IMR-90 (cell line): Measurements from ENCODE around the gene HPS4. TPM values are rescaled to one million over a fixed set of nuclear protein-coding genes. Genes with fewer than 3 reads are reported as not detected.

ENCODE experiments used
- ATAC-seq: fragments of 200-7000 bp; cut with Tn5 transposase; 2 replicates; pipeline ENCODE4 v1.9.1; 2020; ENCODE audit warnings: low read depth, mild to moderate bottlenecking, moderate library complexity
- BruUV-seq: library from RNA; stranded (reverse); fragments of 400-500 nt; replicated peaks from 2 replicates; lab custom pipeline; 2021; lab: Mats Ljungman, UMichigan
- CTCF ChIA-PET: fragments of 300-600 bp; formaldehyde crosslinking; extraction: SDS; loops from one replicate; lab custom pipeline; 2021; ENCODE audit warnings: antibody characterized with exemption; lab: Yijun Ruan, JAX
- POLR2A ChIA-PET: fragments of 300-600 bp; sonication (Branson Sonifier 250); formaldehyde crosslinking; loops from one replicate; lab custom pipeline; 2022; ENCODE audit warnings: antibody characterized with exemption; ENCODE audit not compliant: unreplicated experiment; lab: Charles Lee
- DNase-seq: peaks from one replicate; pipeline ENCODE4 v3.0.0; 2013
- H2AFZ ChIP-seq: replicated peaks from 2 replicates; pipeline ENCODE3; 2013; ENCODE audit warnings: low read length, mild to moderate bottlenecking; ENCODE audit not compliant: poor library complexity
- H2AK5ac ChIP-seq: 2 replicates; pipeline ENCODE4 v1.6.1; 2013; ENCODE audit warnings: low read depth, low read length, inconsistent platforms
- H2AK9ac ChIP-seq: replicated peaks from 2 replicates; pipeline ENCODE3; 2013; ENCODE audit warnings: mild to moderate bottlenecking, low read depth, low read length, moderate library complexity; ENCODE audit not compliant: poor library complexity
- H2BK120ac ChIP-seq: 2 replicates; pipeline ENCODE4 v1.6.1; 2013; ENCODE audit warnings: low read depth, low read length, inconsistent platforms
- H2BK15ac ChIP-seq: 3 replicates; pipeline ENCODE4 v1.6.1; 2013; ENCODE audit warnings: low read depth, low read length, inconsistent platforms
- H2BK20ac ChIP-seq: 2 replicates; pipeline ENCODE4 v1.6.1; 2013; ENCODE audit warnings: low read depth, mild to moderate bottlenecking, inconsistent platforms, low read length, moderate library complexity
- H2BK5ac ChIP-seq: 2 replicates; pipeline ENCODE4 v1.6.1; 2013; ENCODE audit warnings: mild to moderate bottlenecking, low read depth, low read length, inconsistent platforms; ENCODE audit not compliant: poor library complexity, severe bottlenecking
- H3K14ac ChIP-seq: replicated peaks from 2 replicates; pipeline ENCODE4 v1.6.1; 2013; ENCODE audit warnings: low read depth, low read length, inconsistent platforms
- H3K18ac ChIP-seq: 2 replicates; pipeline ENCODE4 v1.6.1; 2013; ENCODE audit warnings: low read depth, low read length, control low read depth
- H3K23ac ChIP-seq: 2 replicates; pipeline ENCODE4 v1.6.1; 2013; ENCODE audit warnings: low read depth, low read length, inconsistent platforms
- H3K27ac ChIP-seq: 2 replicates; pipeline ENCODE4 v1.5.1; 2013; ENCODE audit warnings: mild to moderate bottlenecking, control low read depth, low read length; ENCODE audit not compliant: insufficient read depth
- H3K27me3 ChIP-seq: 2 replicates; pipeline ENCODE4 v1.6.1; 2013; ENCODE audit warnings: low read length; ENCODE audit not compliant: control insufficient read depth, insufficient read depth
- H3K36me3 ChIP-seq: 2 replicates; pipeline ENCODE4 v1.6.1; 2013; ENCODE audit warnings: low read length, mixed read lengths; ENCODE audit not compliant: control insufficient read depth, insufficient read depth
- H3K4ac ChIP-seq: 2 replicates; pipeline ENCODE4 v1.6.1; 2013; ENCODE audit warnings: low read depth, low read length, inconsistent platforms
- H3K4me1 ChIP-seq: 2 replicates; pipeline ENCODE4 v1.6.1; 2013; ENCODE audit warnings: low read length, mixed read lengths; ENCODE audit not compliant: control insufficient read depth, insufficient read depth
- H3K4me2 ChIP-seq: 2 replicates; pipeline ENCODE4 v1.6.1; 2013; ENCODE audit warnings: low read depth, mild to moderate bottlenecking, control low read depth, low read length, moderate library complexity
- H3K4me3 ChIP-seq: 2 replicates; pipeline ENCODE4 v1.5.1; 2013; ENCODE audit warnings: low read depth, mild to moderate bottlenecking, control low read depth, low read length, moderate library complexity; ENCODE audit not compliant: insufficient read depth
- H3K56ac ChIP-seq: 2 replicates; pipeline ENCODE4 v1.6.1; 2013; ENCODE audit warnings: low read length, inconsistent platforms; ENCODE audit not compliant: insufficient read depth; ENCODE audit errors: extremely low read depth
- H3K79me1 ChIP-seq, 2 experiments: 2 replicates each; pipeline ENCODE4 v1.6.1; 2013; ENCODE audit warnings: low read length in 2 of 2, inconsistent platforms in 1 of 2, low read depth in 1 of 2
- H3K9ac ChIP-seq: 2 replicates; pipeline ENCODE4 v1.6.1; 2013; ENCODE audit warnings: low read depth, low read length, control low read depth
- H3K9me1 ChIP-seq: 2 replicates; pipeline ENCODE4 v1.6.1; 2013; ENCODE audit warnings: low read length, inconsistent platforms; ENCODE audit not compliant: insufficient read depth
- H3K9me3 ChIP-seq: 2 replicates; pipeline ENCODE4 v1.6.1; 2013; ENCODE audit warnings: low read length; ENCODE audit not compliant: control insufficient read depth, insufficient read depth
- H4K20me1 ChIP-seq: 2 replicates; pipeline ENCODE4 v1.6.1; 2013; ENCODE audit warnings: low read length, inconsistent platforms; ENCODE audit not compliant: insufficient read depth
- H4K5ac ChIP-seq: 2 replicates; pipeline ENCODE4 v1.6.1; 2013; ENCODE audit warnings: mild to moderate bottlenecking, low read depth, low read length, control low read depth
- H4K8ac ChIP-seq, 2 experiments: 2 replicates each; pipeline ENCODE4 v1.6.1; 2013; ENCODE audit warnings: low read depth in 2 of 2, low read length in 2 of 2, control low read depth in 1 of 2, inconsistent platforms in 1 of 2
- H4K91ac ChIP-seq: 2 replicates; pipeline ENCODE4 v1.6.1; 2013; ENCODE audit warnings: low read depth, low read length, inconsistent platforms; ENCODE audit not compliant: insufficient read depth
- BHLHE40 ChIP-seq: fragments of 150-350 bp; IDR thresholded peaks from 2 replicates; pipeline ENCODE4 v1.6.1; 2016; ENCODE audit warnings: mild to moderate bottlenecking, low read depth, low read length
- CEBPB ChIP-seq: IDR thresholded peaks from 2 replicates; pipeline ENCODE4 v1.6.1; 2012; ENCODE audit warnings: low read depth, low read length, improper control_type of control experiment
- CHD1 ChIP-seq: IDR thresholded peaks from 2 replicates; pipeline ENCODE4 v1.6.1; 2012; ENCODE audit warnings: low read depth, low read length, improper control_type of control experiment
- FOS ChIP-seq: fragments of 150-350 bp; IDR thresholded peaks from 2 replicates; pipeline ENCODE4 v1.6.1; 2016; ENCODE audit warnings: low read depth, low read length
- MAFK ChIP-seq: IDR thresholded peaks from 2 replicates; pipeline ENCODE4 v1.6.1; 2012; ENCODE audit warnings: low read depth, low read length, improper control_type of control experiment
- MAZ ChIP-seq: IDR thresholded peaks from 2 replicates; pipeline ENCODE4 v1.6.1; 2012; ENCODE audit warnings: low read depth, mild to moderate bottlenecking, low read length, improper control_type of control experiment, moderate library complexity, borderline replicate concordance
- MXI1 ChIP-seq: IDR thresholded peaks from 2 replicates; pipeline ENCODE4 v1.6.1; 2012; ENCODE audit warnings: low read depth, mild to moderate bottlenecking, low read length, moderate library complexity, borderline replicate concordance
- NFE2L2 ChIP-seq: fragments of 150-350 bp; IDR thresholded peaks from 2 replicates; pipeline ENCODE4 v1.6.1; 2016; ENCODE audit warnings: low read depth, mild to moderate bottlenecking, low read length
- POLR2A ChIP-seq: IDR thresholded peaks from 2 replicates; pipeline ENCODE4 v1.6.1; 2012; ENCODE audit warnings: mild to moderate bottlenecking, low read depth, low read length
- RAD21 ChIP-seq: IDR thresholded peaks from 2 replicates; pipeline ENCODE4 v1.6.1; 2012; ENCODE audit warnings: low read length, improper control_type of control experiment
- RCOR1 ChIP-seq: IDR thresholded peaks from 2 replicates; pipeline ENCODE4 v1.6.1; 2012; ENCODE audit warnings: mild to moderate bottlenecking, low read length, improper control_type of control experiment; ENCODE audit not compliant: insufficient replicate concordance
- RFX5 ChIP-seq: IDR thresholded peaks from 2 replicates; pipeline ENCODE4 v1.8.0; 2012; ENCODE audit warnings: low read depth, mild to moderate bottlenecking, low read length, moderate library complexity
- SMC3 ChIP-seq: fragments of 150-350 bp; IDR thresholded peaks from 2 replicates; pipeline ENCODE4 v1.6.1; 2016; ENCODE audit warnings: low read depth, mild to moderate bottlenecking, antibody characterized with exemption, low read length, moderate library complexity
- WGBS, 2 experiments: methylation state at CpG; one replicate each; pipeline versions ENCODE4 v1.1.5 to v1.1.7; 2013; ENCODE audit warnings: missing lambda C conversion rate in 2 of 2; ENCODE audit not compliant: insufficient read length in 1 of 2; ENCODE audit errors: extremely low coverage in 2 of 2; 5-methylcytosine and 5-hydroxymethylcytosine counted together
- dilution Hi-C: fragments of 300-500 bp; cut with HindIII; formaldehyde crosslinking; loops from one replicate; pipeline ENCODE4 v1.14.3; 2018; ENCODE audit warnings: low sequenced_read_pairs; ENCODE audit not compliant: unreplicated experiment
- in situ Hi-C: fragments of 300-500 bp; cut with MboI; formaldehyde crosslinking; loops from 3 replicates; pipeline ENCODE4 v1.14.3; 2019; ENCODE audit warnings: low sequenced_read_pairs, inconsistent platforms, mixed read lengths
- intact Hi-C: fragments of 100-400 bp; cut with micrococcal nuclease; formaldehyde crosslinking; loops from 2 replicates; pipeline ENCODE4 v1.10.0; 2022
- polyA plus RNA-seq, 3 experiments: library from polyadenylated mRNA; depleted of rRNA; stranded (reverse); fragments of >200 nt; gene quantifications; 2 replicates each; pipeline ENCODE4 v1.2.3, GENCODE V29; 2012; ENCODE audit warnings: low replicate concordance in 1 of 3
- total RNA-seq: library from RNA; depleted of rRNA; stranded (reverse); fragments of >200 nt; gene quantifications from 2 replicates; pipeline ENCODE4 v1.2.3, GENCODE V29; 2012
- TF ChIP-seq, protein P1 (sequence below): fragments of 150-350 bp; IDR thresholded peaks from 2 replicates; pipeline ENCODE4 v1.6.1; 2017; ENCODE audit warnings: mild to moderate bottlenecking, antibody characterized with exemption, low read length, low read depth
- TF ChIP-seq, protein P2 (sequence below): conservative IDR thresholded peaks from 2 replicates; pipeline ENCODE4 v1.5.1; 2012; ENCODE audit warnings: mild to moderate bottlenecking, low read depth, low read length, improper control_type of control experiment
- TF ChIP-seq, protein P3 (sequence below): fragments of 150-350 bp; IDR thresholded peaks from 2 replicates; pipeline ENCODE4 v1.6.1; 2016; ENCODE audit warnings: low read depth, mild to moderate bottlenecking, low read length, moderate library complexity, borderline replicate concordance

HPS4 gene
- total and polyA plus RNA-seq, 2 of the 4 experiments (the other 2 are of a cell fraction) = 15.8 to 19.0 TPM

DNA sequence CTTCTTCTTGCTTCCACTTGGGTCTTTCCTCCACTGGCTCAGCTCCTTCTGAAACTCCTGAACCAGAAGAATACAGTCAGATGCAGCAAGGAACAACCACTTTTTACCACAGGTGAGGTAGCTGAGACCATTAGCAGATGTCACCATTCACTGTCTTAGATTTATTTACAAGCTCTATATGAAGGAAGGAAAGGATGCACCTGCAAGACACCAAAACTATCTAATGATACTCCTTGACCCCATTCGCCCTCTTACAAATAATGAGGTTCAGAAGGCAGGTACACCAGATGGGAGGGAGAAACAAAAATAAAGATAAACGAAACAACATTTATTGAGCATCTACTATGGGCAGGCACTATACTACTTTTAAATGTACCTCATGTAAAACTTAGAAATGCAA, 18.4 kb upstream of the HPS4 start:
- no peak for DNase-seq
- in situ Hi-C loops = no loop called here
- no peak overlapping the region for H2BK20ac ChIP-seq

More for the DNA sequence above, 18.4 kb upstream of the HPS4 start:
- Histone ChIP-seq H2AK5ac (no peak overlapping the region), H4K5ac (no peak overlapping the region), H3K4me2 (no peak overlapping the region), H3K9me3 (no peaks in the 10 kb centered on the region), H3K4me1 (no peaks in the 10 kb centered on the region), H3K9ac (no peak overlapping the region), H4K20me1 (no peaks in the 10 kb centered on the region), H3K23ac (no peak overlapping the region), H2AK9ac (no peak overlapping the region), H3K18ac (no peak overlapping the region), H2AFZ (no peak overlapping the region), H3K56ac (no peak overlapping the region), H3K14ac (no peak overlapping the region), H3K4me3 (no peak overlapping the region), H2BK5ac (no peak overlapping the region), H3K36me3 (peaks cover 57% of the 10 kb centered on the region), H3K27ac (no peak overlapping the region), H3K79me1 (peaks cover 4 to 10% of the 10 kb centered on the region in 2 experiments; a peak in 2 of 4 replicates), H3K4ac (no peak overlapping the region), H3K27me3 (no peaks in the 10 kb centered on the region), H4K8ac (no peak overlapping the region), H3K9me1 (no peaks in the 10 kb centered on the region), H2BK15ac (no peak overlapping the region), H4K91ac (no peak overlapping the region), H2BK120ac (no peak overlapping the region)
- BruUV-seq = no TSS peak
- TF ChIP-seq RCOR1 (no peak), SMC3 (no peak), RAD21 (no peak), CHD1 (no peak), FOS (no peak), MXI1 (no peak), POLR2A (no peak), BHLHE40 (no peak), RFX5 (no peak), CEBPB (no peak), MAZ (no peak), NFE2L2 (no peak), MAFK (no peak)
- TF ChIP-seq, protein P1, sequence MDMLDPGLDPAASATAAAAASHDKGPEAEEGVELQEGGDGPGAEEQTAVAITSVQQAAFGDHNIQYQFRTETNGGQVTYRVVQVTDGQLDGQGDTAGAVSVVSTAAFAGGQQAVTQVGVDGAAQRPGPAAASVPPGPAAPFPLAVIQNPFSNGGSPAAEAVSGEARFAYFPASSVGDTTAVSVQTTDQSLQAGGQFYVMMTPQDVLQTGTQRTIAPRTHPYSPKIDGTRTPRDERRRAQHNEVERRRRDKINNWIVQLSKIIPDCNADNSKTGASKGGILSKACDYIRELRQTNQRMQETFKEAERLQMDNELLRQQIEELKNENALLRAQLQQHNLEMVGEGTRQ = no peak
- TF ChIP-seq, protein P2, sequence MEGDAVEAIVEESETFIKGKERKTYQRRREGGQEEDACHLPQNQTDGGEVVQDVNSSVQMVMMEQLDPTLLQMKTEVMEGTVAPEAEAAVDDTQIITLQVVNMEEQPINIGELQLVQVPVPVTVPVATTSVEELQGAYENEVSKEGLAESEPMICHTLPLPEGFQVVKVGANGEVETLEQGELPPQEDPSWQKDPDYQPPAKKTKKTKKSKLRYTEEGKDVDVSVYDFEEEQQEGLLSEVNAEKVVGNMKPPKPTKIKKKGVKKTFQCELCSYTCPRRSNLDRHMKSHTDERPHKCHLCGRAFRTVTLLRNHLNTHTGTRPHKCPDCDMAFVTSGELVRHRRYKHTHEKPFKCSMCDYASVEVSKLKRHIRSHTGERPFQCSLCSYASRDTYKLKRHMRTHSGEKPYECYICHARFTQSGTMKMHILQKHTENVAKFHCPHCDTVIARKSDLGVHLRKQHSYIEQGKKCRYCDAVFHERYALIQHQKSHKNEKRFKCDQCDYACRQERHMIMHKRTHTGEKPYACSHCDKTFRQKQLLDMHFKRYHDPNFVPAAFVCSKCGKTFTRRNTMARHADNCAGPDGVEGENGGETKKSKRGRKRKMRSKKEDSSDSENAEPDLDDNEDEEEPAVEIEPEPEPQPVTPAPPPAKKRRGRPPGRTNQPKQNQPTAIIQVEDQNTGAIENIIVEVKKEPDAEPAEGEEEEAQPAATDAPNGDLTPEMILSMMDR = no peak
- TF ChIP-seq, protein P3, sequence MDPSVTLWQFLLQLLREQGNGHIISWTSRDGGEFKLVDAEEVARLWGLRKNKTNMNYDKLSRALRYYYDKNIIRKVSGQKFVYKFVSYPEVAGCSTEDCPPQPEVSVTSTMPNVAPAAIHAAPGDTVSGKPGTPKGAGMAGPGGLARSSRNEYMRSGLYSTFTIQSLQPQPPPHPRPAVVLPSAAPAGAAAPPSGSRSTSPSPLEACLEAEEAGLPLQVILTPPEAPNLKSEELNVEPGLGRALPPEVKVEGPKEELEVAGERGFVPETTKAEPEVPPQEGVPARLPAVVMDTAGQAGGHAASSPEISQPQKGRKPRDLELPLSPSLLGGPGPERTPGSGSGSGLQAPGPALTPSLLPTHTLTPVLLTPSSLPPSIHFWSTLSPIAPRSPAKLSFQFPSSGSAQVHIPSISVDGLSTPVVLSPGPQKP = no peak
- dilution Hi-C loops (no loop called here), intact Hi-C loops (loop anchor here (5.0 kb wide), 1 partner anchor 90 kb away; the partner anchor contains the start of gene TPST2)
- WGBS, 2 experiments = no CpG with 5 or more reads among the region's 2 CpGs
- ATAC-seq = no peak
- ChIA-PET POLR2A (no interaction called here), CTCF (interaction anchor here (0.6 to 2.1 kb wide), 6 partner anchors 18 to 164 kb away, joined by 3 to 7 read pairs (median 4); partner anchors contain the start of genes HPS4 and SRRD)
